ENCODE measurements around the gene HDLBP.

- TF ChIP-seq ZNF274 (IDR thresholded peaks at IDR 0.05; ENCODE audit: low read depth, low read length) (no peak), SUZ12 (IDR thresholded peaks at IDR 0.05; ENCODE audit: extremely low read depth, insufficient read depth, insufficient read length) (no peak), YY1 (IDR thresholded peaks at IDR 0.05; ENCODE audit: insufficient read depth, insufficient read length) (no peak)
These were observed 12.5 kb downstream of the HDLBP start for GRCh38 chr2:241302759-241303651.
